ENCODE measurements around the gene WDFY3.

The WDFY3 gene

GRCh38 chr4:84944947-84945346, 21.5 kb downstream of the WDFY3 start:
- DNase-seq: no peak

GRCh38 chr4:84940960-84941359, 25.5 kb downstream of the WDFY3 start:
- no peak for DNase-seq

- no peak for DNase-seq
Measured at GRCh38 chr4:84939113-84939512, 27.4 kb downstream of the WDFY3 start.

GRCh38 chr4:84938316-84938715, 28.2 kb downstream of the WDFY3 start:
- no peak for DNase-seq

GRCh38 chr4:84937381-84937977, 29.0 kb downstream of the WDFY3 start:
- no peak for DNase-seq

- no peak for DNase-seq
Measured at GRCh38 chr4:84936123-84936522, 30.4 kb downstream of the WDFY3 start.

GRCh38 chr4:84932462-84932861, 34.0 kb downstream of the WDFY3 start:
- DNase-seq: no peak

GRCh38 chr4:84931961-84932360, 34.5 kb downstream of the WDFY3 start:
- no peak for DNase-seq

GRCh38 chr4:84931274-84931673, 35.2 kb downstream of the WDFY3 start:
- no peak for DNase-seq

- no peak for DNase-seq
Measured at GRCh38 chr4:84928089-84928488, 38.4 kb downstream of the WDFY3 start.

GRCh38 chr4:84927428-84927827, 39.1 kb downstream of the WDFY3 start:
- DNase-seq: no peak

GRCh38 chr4:84925558-84925957, 40.9 kb downstream of the WDFY3 start:
- no peak for DNase-seq

- DNase-seq: no peak
Measured at GRCh38 chr4:84924434-84924833, 42.1 kb downstream of the WDFY3 start.

GRCh38 chr4:84920617-84921016, 45.9 kb downstream of the WDFY3 start:
- no peak for DNase-seq

GRCh38 chr4:84917869-84918600, 48.5 kb downstream of the WDFY3 start:
- DNase-seq: no peak

- no peak for DNase-seq
Measured at GRCh38 chr4:84917086-84917821, 49.2 kb downstream of the WDFY3 start.

GRCh38 chr4:84916227-84916626, 50.3 kb downstream of the WDFY3 start:
- no peak for DNase-seq

- no peak for DNase-seq
Measured at GRCh38 chr4:84915396-84915780, 51.1 kb downstream of the WDFY3 start.

- no peak for DNase-seq
Measured at GRCh38 chr4:84914686-84915395, 51.6 kb downstream of the WDFY3 start.

GRCh38 chr4:84913176-84913575, 53.3 kb downstream of the WDFY3 start:
- DNase-seq: no peak

GRCh38 chr4:84912741-84913140, 53.7 kb downstream of the WDFY3 start:
- no peak for DNase-seq

- no peak for DNase-seq
Measured at GRCh38 chr4:84908876-84909275, 57.6 kb downstream of the WDFY3 start.

- no peak for DNase-seq
Measured at GRCh38 chr4:84907145-84907544, 59.3 kb downstream of the WDFY3 start.

- no peak for DNase-seq
Measured at GRCh38 chr4:84905646-84906045, 60.8 kb downstream of the WDFY3 start.

Measured in activated CD4-positive, alpha-beta T cell treated with anti-CD3 and anti-CD28 coated beads, Interleukin-2, amount 50 U/mL, for 1 hour (primary cell).